ENCODE measurements around the gene ASPM.

Gene ASPM

GRCh38 chr1:197092491-197093023 is 53.9 kb downstream of the ASPM start:
- H3K4me3 ChIP-seq, result no peak overlapping the region
- no peak for TF ChIP-seq CTCF (IDR thresholded peaks at IDR 0.05)
- no peak for DNase-seq (ENCODE audit: low spot score)
- no peak overlapping the region for H3K27ac ChIP-seq

GRCh38 chr1:197083474-197083873 is 63.0 kb downstream of the ASPM start:
- H3K4me3 ChIP-seq, result no peak overlapping the region
- no peak for DNase-seq (ENCODE audit: low spot score)
- TF ChIP-seq CTCF (IDR thresholded peaks at IDR 0.05), result no peak
- H3K27ac ChIP-seq, result no peak overlapping the region

- no peak for TF ChIP-seq CTCF (IDR thresholded peaks at IDR 0.05)
- DNase-seq (ENCODE audit: low spot score), result no peak
- no peak overlapping the region for H3K27ac ChIP-seq
- H3K4me3 ChIP-seq, result no peak overlapping the region
Observed at GRCh38 chr1:197081117-197081753, 65.2 kb downstream of the ASPM start.

GRCh38 chr1:197080323-197080722 is 66.1 kb downstream of the ASPM start:
- no peak for DNase-seq (ENCODE audit: low spot score)
- Histone ChIP-seq H3K27ac (no peak overlapping the region), H3K4me3 (no peak overlapping the region)
- TF ChIP-seq CTCF (IDR thresholded peaks at IDR 0.05), result no peak

GRCh38 chr1:197076585-197076984 is 69.9 kb downstream of the ASPM start:
- Histone ChIP-seq H3K27ac (no peak overlapping the region), H3K4me3 (no peak overlapping the region)
- DNase-seq (ENCODE audit: low spot score), result no peak
- no peak for TF ChIP-seq CTCF (IDR thresholded peaks at IDR 0.05)

- TF ChIP-seq CTCF (IDR thresholded peaks at IDR 0.05), result no peak
Observed at GRCh38 chr1:197073978-197074377, 72.5 kb downstream of the ASPM start.

GRCh38 chr1:197067457-197067818 is 79.0 kb downstream of the ASPM start:
- H3K4me3 ChIP-seq, result no peak overlapping the region
- DNase-seq (ENCODE audit: low spot score), result no peak
- H3K27ac ChIP-seq, result no peak overlapping the region
- no peak for TF ChIP-seq CTCF (IDR thresholded peaks at IDR 0.05)

More at GRCh38 chr1:197073978-197074377, 72.5 kb downstream of the ASPM start:
- DNase-seq (ENCODE audit: low spot score), result no peak
- Histone ChIP-seq H3K27ac (no peak overlapping the region), H3K4me3 (no peak overlapping the region)
